GM18505 (cell line): Measurements from ENCODE around the gene FAM117A.

ENCODE experiments used
- ATAC-seq: cut with Tn5 transposase; IDR thresholded peaks from one replicate; pipeline ENCODE4 v1.9.1; 2021; ENCODE audit not compliant: unreplicated experiment
- POLR2A ChIP-seq: IDR thresholded peaks from 4 replicates; pipeline ENCODE4 v1.6.1; 2011; ENCODE audit warnings: borderline replicate concordance; ENCODE audit not compliant: insufficient read depth, insufficient read length; ENCODE audit errors: extremely low read depth

FAM117A gene, protein sequence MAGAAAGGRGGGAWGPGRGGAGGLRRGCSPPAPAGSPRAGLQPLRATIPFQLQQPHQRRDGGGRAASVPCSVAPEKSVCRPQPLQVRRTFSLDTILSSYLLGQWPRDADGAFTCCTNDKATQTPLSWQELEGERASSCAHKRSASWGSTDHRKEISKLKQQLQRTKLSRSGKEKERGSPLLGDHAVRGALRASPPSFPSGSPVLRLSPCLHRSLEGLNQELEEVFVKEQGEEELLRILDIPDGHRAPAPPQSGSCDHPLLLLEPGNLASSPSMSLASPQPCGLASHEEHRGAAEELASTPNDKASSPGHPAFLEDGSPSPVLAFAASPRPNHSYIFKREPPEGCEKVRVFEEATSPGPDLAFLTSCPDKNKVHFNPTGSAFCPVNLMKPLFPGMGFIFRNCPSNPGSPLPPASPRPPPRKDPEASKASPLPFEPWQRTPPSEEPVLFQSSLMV

DNA sequence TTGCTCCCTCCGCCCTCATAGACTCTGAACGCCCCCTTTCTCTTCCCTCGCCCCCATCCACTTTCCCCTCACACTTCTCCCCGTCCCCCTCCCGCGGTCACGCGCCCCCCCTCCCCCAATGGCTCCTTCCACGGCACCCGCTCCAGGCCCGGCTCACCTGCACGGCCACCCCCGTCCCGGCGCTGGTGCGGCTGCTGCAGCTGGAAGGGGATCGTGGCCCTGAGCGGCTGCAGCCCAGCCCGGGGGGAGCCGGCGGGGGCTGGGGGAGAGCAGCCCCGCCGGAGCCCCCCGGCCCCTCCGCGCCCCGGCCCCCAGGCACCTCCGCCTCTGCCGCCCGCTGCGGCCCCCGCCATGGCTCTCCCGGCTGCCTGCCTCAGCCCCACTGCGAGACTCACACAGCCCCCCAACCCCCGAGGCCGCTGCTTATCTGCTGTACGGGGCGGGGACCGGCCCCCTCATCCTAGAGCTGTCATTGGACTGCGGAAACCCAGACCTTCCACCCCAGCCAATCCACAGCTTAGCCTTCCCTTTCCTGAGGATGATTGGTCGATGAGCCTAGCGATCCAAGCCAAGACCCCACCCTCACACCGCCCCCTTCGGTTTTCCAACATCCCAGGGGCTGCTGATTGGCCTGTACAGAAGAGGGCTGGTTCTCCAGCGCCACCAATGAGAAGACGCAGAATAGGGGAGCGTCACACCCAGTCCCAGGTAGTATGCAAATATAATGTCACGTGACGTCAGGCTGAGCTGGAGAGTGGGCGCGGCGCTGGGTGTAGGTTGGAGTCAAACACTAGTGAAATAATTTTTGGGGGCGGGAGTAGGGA lies at the start of gene FAM117A:
FAM117A (minus strand) TSS at position 397 of the 824 bp plus-strand sequence; CDS start at position 353, 44 bp downstream.
- TF ChIP-seq POLR2A = peak; percentile 97
- peak; percentile 91 for ATAC-seq

DNA sequence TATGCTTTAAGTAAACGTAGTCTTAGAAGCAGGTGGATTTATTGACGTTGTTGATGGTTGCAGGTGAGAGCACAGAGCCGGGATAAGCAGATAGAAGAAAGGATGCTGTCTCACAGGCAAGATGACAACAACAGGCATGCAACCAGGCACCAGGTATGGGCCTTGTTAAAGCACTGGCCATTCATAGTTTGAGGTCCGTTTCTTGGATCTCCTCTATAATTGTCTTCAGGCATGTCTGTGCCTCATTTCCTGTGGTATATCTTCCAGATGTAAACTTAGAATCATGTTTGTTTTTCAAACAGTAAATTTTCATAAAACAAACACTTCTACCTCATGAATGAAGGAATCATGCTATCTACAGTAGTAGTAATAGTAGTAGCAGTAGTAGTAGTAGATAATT lies 45.1 kb upstream of the FAM117A start:
- TF ChIP-seq POLR2A = no peak
- no peak for ATAC-seq

DNA sequence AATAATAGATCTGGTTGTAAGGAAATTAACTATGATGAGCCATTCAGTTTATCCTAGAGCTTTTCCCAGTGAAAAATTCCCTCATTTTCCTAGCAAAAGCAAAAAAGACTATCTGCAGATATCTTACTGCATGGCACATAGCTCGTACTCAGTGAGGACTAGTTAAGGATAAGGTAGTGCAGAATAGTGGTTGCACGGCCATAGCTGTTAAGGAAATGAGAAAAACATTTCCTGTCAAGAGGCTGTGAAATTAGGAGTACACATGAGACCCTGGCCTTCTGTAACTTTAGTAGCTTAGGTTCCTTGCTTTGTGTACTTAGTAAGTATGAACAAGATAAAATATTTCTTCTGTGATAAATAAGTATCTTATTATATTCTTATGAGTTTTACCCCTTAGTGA lies 34.8 kb upstream of the FAM117A start:
- no peak for TF ChIP-seq POLR2A
- ATAC-seq = no peak

DNA sequence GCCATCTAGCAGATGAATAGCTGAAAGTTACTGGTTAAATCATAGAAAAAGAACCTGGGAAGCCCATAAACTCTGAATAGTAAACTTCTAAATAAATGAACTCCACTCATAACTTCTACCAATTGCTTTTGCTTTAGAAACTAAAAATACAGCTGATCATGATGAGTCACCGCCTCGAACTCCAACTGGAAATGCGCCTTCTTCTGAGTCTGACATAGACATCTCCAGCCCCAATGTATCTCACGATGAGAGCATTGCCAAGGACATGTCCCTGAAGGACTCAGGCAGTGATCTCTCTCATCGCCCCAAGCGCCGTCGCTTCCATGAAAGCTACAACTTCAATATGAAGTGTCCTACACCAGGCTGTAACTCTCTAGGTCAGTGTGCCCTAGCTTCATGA lies 34.3 kb upstream of the FAM117A start:
- ATAC-seq = no peak

DNA sequence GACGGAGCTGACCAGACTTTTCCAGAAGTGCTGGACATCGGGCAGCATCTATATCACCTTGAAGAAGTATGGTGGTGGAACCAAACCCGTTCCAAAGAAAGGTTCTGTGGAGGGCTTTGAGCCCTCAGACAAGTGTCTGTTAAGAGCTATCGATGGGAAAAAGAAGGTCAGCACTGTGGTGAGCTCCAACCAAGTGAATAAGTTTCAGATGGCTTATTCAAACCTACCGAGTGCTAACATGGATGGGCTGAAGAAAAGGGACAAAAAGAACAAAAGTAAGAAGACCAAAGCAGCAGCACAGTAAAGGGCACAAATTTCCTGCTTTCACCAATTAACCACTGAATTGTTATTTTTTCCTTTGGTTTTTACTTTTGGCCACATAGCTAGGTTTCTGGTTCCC lies 31.4 kb upstream of the FAM117A start:
- ATAC-seq = no peak
- TF ChIP-seq POLR2A = no peak

More for the DNA sequence above, 34.3 kb upstream of the FAM117A start:
- TF ChIP-seq POLR2A = no peak

DNA sequence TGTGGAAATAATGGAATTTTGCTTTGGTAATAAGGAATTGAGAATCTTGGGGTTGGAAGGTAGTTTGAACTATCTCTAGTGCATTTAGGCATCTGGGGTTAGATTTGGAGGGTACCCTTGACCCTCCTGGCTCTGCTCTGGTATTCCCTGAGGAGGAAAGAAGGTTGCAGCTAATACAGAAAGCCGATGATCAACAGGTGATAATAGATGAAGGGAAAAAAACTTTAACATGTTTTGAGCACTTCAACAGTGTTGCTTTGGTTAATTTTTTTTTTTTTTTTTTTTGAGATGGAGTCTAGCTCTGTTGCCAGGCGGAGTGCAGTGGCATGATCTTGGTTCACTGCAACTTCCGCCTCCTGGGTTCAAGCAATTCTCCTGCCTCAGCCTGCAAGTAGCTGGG lies 29.4 kb upstream of the FAM117A start:
- no peak for ATAC-seq
- no peak for TF ChIP-seq POLR2A

DNA sequence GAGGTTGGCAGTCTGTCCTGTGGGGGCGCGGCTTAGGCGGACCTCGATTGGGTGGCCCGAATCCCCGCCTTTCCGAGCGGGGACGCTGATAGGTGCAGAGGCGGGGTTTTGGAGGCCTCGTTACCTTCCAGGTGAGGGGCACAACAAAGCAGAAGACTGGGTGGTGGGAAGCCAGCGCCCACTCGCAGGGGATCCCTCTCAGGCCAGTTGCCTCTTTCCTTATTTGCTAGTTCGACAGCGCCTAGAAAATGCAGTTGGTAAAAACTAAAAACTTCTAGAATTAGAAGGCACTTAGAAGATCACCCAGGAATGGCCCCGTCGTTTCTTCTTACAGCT lies 25.3 kb upstream of the FAM117A start:
- no peak for ATAC-seq
- no peak for TF ChIP-seq POLR2A

DNA sequence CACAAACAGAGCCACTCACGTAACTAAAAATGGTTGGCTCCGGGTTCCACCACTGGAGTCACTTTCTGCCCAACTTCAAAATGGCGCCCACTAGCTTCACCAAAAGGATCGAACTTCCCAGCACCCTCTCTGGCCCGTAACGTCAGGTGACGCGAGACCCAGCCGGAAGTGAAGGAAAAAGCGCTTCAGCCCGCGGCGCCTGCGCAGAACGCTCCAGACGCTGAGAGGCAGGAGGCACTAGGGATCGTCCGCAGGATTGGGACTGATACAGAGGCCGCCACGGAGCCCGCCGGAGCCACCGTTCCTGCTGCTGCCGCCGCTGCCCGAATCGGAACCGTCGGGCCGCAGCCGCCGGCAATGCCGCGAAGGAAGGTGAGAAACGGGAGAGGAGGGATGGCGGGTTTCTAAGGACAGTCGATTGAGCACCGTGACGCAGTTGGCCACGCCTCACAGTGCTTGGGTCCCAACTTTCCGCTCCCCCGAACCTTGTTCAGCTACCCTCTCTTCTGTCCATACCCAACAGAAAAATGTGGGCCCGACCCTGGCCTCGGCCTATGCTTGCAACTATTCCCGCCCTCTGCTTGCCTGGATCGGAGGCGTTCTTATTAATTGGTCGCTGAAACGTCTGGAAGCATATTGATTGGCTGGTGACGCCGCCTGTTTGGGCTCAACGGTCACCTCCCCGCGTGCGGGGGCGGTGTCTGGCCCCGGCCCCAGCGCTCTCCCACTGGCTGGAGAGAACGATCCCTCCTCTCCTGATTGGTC lies 24.7 kb upstream of the FAM117A start, which contains the start of gene KAT7:
KAT7 (plus strand) TSS at position 204 of the 765 bp plus-strand sequence; CDS start at position 358, 154 bp downstream.
- peak; percentile 86 for ATAC-seq
- peak; percentile 94 for TF ChIP-seq POLR2A

DNA sequence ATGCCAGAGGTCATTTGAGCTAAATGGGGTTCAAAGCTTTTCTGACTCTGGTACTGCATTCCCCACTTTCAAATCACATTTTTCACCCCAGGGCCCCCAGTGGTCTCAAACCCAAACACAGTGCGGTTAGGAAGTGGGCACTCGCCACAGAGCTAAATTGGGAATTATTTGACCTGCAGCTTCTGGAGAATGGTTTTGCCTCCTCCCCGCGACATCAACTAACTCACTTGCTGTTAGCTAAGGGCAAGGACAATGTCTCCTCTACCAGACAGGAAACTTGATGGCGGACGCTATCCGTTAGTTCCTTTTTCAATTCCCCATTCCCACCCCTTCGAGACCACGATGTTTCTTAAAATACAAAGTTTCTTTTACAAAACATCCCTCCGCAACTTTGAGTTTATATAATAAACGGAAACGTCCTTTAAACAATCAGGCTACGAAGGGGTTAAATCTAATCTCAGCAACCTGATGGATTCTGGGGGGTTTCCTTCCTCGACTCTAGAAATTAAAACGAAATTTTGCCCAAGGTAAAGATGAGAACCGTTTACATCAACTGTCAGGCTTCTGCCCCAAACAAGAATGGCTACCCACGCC lies 24.1 kb upstream of the FAM117A start:
- no peak for TF ChIP-seq POLR2A

DNA sequence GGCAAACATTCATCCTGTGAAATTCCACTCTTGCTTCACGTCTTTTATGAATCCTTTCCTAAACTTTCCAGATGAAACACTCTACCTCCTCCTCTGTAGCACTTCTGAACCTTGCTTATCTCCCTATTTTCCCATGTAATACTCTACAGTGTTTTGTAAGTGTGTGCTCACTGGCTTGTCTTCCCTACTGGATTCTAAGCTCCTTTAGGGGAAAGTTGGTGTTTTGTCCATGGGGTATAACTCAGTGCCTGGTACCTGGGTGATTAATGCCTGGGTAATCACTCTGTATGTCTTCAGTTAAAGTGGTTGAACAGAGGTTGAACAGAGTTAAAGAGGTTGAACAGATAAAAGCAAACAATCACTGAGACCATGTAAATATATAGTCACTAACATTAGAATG lies 20.7 kb upstream of the FAM117A start:
- no peak for ATAC-seq
- TF ChIP-seq POLR2A = no peak

More for the DNA sequence above, 24.1 kb upstream of the FAM117A start:
- no peak for ATAC-seq

DNA sequence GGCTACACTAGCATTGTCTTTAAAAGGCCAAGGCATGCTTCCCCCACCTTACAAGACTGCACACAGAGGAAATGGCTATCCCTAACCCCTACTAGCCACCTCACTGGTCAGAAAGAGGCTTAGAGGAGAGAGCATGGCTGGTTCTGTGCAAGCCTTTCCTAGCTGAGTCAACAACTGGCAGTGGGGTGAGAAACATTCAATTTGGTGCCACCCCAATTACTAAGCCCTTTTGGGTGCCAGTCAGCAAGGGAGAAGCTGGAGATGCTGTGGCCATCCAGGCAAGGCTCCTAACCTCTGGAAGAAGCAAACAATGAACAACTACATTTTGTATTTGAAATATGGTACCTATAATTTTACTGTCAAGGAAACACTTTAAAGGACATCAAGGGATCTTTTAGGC lies 19.9 kb upstream of the FAM117A start:
- no peak for TF ChIP-seq POLR2A
- no peak for ATAC-seq

DNA sequence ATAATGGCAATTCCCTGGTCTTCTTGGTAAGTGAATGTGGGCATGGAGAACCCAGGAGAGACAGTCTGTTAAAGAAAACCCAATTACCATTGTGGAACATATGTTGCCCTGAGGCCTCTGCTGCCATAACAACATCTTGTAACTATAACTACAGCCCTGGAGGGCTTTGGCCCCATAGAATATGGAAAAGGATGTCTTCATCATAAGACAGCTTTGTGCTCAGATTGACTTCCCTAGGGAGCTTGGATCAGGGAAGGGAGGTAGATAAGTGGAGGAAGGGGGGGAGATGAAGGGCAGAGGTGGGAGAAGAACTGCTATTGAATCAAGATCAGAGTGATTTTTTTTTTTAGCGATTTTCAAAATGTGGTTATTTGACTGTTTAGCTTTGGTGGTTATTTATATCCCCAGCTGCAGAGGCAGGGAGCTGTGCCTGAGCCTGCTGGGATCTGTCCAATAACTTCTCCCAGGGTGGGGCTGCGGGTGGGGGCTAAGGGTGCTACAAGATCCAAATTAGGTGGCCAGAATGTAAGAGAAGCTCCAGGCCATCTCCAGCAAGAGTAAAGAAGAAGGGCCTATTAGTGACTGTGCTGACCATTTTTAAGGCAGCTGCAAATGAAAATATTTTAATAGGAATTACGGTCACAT lies 19.3 kb upstream of the FAM117A start:
- no peak for ATAC-seq
- TF ChIP-seq POLR2A = no peak
